GM18868 (cell line): ENCODE measurements around the gene LINC01488.

Experiments used
- ATAC-seq: cut with Tn5 transposase; IDR thresholded peaks from one replicate; pipeline ENCODE4 v1.9.1; 2021; ENCODE audit warnings: mild to moderate bottlenecking, moderate library complexity; ENCODE audit not compliant: unreplicated experiment

The LINC01488 gene

DNA sequence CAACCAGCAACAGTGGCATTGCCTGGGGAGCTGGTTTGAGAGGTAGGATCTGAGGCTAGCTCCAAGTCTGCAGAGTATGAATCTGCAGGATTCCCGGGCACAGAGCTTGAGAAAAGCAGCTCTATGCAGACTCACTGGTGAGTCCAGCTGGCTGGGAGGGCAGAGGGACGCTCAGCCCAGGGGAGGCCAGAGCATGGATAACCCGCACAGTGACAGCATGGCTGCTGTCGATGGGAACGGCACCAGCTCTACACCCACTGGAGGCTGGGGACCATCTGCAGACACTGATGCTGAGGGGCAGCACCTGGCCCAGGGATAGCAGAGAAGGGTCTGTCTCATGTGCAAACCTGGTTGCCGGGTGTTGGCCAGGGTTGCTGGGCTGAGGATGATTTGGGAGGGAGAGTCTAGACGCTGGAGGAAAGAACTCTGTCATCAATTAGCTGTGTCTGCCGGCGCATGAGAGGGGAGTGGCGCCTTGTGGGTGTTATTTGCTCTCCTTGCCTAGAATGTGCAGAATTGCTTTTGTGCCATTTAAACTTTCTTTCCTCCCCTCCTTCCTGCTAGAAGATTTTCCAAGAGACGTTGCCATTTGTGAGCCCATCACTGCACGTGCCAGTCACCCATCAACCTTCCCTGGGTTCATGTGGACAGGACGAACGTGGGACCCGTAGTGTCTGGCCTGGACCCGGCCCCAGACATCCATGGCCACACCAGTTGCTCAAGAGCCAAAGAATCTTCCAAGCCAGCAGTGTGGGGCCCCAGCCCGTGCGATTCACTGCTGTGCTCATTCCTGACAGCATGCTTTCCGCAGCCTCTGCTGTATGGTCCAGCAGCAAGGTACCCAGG, 19.1 kb upstream of the LINC01488 start:
- no peak for ATAC-seq

DNA sequence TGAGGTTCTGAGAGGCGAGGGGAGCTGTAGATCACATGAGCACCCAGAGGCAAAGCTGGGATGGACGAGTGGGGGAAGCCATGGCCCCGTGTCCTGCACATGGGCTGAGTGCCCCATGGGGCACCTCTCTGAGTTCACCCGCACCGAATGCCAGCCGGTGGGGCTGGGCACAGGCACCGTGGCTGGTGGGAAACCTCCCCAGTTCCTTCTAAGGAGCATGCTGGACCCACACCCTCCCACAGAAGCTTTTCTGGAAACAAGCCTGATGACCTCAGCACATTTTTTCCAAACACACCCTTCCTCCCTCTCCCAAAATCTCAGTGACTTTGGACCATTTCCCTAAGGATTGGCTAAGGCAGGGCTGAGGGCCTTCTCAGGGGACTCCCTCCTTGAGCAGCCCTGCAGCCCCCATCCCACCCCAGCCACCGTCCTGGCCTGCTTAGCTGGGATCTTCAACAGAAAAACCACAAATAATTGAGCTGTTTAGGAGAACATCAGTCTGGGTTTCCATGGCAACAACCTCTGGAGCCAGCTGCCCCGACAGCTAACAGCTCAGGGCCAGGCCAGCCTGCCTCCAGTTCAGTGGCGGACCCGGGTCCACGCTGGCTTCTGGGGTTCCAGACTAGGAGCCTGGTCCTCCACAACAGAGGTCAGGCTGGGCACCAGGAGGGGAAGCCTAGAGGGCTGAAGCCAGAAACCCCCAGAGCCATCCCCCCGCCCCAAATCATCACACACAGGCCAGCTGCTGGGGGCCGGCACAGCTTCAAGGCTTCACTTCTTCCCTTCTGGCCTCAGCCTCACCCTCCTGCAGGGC, 18.1 kb upstream of the LINC01488 start:
- no peak for ATAC-seq

DNA sequence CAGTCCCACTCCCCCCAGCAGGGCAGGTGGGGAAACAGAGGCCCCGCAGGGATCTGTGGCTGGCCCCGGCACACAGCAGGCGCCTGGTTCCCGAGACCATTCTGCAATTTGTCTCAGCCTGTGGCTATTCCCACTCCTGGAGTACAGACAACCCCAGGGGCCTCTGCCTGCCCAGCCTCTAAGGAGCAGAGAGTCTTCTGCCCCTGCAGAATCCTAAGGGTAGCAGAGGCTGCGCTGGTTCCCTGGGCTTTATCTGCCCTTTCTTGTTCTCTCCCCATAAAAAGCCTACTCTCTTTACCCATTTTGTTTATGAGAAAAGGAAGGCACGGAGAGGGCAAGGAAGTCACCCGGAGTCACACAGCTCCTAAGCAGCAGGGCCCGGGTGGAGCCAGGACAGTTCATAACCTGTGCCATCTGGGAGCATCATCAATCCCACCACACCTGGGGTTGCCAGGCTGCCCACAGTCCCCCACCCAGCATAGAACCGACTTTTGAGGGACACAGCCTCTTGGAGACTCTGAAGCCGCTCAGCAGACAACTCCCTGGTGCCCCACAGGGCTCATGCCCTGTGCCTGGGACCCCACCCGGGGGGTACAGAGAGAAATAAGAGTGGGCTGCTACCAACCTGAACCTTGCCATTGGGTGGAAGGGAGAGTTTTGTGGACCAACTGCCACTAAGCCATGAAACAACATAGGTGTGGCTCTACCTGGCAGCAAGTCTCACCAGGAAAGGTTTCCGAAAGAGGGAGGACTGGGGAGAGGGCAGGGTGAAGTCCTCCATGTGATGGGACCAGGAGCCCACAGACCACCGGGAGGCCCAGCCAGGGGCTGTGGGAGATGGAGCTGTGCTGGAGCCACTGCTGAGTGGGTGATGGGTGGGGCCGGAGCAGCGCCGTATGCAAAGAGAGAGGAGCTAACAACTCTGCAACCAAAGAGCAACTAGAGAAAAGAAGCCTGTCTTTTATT, 17.2 kb upstream of the LINC01488 start:
- ATAC-seq = no peak

DNA sequence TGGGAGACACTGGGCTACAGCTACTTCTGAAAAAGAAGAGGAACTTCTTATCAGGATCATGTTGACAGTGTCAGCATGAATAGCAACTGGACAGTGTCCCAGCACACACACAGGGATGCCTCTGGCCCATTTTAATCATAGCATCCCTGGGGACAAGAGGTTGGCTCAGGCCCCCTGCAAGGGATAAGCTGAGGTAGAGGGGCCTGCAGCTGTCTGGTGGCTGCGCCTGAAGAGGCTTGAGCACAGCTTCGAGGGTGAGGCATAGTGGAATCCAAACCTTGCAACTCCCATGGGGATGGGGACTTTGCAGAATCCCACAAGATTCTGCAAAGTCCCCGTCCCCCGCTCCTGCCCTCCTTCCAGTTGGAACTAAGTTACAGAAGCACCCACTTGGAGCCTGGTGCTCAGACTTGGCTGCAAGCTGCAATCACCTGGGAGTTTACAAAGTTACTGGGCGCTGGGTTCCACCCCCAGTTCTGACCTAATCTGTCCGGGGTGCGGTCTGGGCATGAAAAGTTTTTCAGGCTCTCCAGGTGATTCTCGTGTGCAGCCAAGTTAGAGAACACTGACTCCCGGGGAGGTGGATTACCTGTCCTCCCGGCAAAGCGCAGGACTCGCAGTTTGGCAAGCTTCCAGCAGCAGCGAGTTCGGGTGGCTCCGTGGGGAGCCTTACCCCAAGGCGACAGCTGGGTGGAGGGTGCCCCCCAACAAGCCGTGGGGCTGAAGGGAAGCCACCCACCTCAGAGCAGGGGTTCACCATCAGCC, 16.0 kb upstream of the LINC01488 start:
- ATAC-seq = no peak

DNA sequence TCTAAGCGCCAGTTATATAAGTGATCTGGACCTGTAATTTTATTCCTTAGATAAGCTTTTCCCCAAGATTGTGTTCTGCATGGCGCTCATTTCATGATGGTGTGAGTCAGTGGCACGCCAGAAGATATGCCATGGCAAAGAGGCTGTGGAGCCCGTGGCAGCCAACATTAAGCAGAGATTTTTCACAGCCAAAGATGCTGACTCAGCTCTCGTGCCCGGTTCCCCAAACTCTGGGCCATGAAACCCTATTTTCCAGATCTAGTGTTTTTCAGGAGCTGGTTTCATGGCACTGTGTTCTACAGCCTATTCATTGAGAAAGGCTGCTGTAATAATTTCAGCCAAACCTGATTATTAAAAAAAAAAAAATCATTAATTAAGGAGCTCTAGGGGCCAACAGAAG, 15.4 kb upstream of the LINC01488 start:
- ATAC-seq = no peak

DNA sequence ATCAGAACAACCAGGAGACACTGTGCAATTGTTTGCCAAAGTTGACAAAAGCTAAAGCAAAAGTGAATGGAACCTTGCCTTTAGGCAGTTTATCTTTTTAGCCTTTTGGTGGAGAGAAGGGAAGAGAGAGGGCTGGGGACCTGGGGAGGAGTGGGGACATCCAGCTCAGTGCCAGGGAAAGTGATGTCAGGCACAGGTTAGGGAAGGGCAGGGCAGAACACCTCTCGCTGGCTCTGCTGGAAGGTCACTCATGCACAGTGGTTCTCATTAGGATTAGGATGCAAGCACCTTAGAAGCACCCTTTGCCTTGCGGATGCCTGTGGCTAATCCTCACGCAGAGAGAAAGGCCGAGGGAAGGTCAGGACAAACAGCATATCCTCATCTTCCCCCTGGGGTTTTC, 14.3 kb upstream of the LINC01488 start:
- no peak for ATAC-seq

DNA sequence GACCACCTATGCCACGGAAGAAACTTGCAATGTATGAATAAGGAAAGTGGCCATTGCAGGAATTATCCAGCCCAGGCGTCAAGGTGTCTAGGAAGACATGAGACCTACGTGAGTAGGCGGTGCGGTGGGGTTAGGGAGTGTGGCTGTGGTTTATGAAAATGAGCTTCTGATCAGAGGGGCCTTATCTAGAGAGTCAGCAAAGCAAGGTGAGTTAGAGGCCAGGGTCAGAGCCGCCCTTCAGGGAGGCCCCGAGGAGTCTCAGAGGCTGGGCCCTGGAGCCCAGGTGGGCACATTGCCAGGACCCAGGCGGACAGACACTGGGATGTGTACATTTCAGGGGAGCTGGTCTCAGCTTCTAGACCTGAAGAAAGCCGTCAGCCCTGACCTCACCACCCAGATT, 13.8 kb upstream of the LINC01488 start:
- no peak for ATAC-seq

DNA sequence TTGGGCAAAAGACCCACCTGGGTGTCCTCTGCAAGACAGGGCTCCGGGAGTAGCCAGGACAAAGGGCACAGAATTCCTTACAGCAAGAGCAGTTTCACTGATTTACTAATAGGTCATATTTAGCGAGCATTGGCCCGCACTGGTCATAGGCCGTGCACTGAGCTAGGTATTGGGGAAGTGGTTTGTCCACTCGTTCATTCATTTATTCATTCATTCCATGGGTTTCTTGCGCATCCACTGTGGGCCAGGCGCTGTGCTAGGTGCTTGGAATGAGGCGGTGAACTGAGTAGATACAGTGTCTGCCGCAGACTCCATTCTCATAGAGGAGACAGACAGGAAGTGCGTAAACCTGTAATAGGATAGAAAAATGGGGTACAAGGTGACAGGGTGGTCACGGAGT, 13.2 kb upstream of the LINC01488 start:
- no peak for ATAC-seq

DNA sequence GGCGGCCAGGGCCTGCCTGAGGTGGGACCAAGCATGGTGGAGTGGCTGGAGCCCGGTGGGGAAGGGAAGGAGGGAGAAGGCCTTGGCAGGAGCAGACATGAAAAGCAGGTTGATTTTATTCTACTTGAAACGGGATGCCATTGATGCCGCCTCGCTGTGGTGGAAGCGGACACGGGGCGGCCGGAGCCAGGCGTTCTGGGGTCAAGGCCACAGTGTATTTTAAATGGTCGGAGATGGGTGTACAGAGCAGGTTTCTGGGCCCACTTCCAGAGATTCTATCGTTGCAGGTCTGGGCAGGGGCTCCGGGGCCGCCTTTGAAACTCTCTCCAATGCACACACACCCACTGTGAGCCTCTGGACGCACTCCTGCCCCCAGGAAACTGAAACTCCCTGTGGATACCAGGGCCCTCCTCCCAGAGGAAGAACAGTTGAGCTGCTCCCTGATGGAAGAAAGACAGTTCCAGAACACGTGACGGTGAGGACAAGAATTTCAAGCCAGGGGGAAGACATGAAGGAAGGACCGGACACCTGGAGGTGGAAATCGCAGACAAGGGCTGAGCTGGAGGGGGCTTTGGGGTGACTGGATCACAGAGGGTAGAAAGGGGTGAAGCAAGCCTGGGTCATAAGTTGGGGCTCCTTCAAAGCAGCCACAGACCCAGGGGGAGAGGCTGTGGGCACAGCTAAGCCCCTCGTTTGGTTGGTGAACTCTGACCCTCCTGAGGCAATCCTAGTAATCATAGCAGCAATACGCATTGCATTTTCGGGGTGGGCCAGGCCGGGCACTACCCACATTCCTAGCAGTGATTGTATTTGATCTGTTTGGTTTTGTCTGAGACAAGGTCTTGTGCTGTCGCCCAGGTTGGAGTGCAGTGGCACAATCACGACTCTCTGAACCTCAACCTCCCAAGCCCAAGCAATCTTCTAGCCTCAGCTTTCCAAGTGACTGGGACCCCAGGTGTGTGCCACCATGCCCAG, 12.3 kb upstream of the LINC01488 start:
- no peak for ATAC-seq

DNA sequence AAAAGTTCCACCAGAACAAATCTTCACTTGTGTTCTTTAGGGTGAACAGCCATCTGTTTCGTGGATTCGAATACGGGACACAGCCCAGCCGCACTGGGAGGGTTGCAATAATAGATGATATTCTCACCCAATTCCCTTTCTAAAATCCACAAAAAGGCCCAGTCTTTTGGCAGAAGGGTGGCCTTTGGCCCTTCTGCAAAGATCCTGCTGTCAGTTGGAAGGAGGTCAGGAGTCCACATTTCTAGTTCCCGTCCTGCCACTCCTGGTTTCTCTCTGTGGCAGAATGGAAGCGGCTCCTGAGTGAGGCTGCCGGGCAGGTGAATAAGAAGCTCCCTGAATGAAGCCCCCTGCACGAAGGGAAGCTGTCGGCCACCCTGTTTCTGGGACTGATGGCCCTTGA, 11.2 kb upstream of the LINC01488 start:
- ATAC-seq = no peak

DNA sequence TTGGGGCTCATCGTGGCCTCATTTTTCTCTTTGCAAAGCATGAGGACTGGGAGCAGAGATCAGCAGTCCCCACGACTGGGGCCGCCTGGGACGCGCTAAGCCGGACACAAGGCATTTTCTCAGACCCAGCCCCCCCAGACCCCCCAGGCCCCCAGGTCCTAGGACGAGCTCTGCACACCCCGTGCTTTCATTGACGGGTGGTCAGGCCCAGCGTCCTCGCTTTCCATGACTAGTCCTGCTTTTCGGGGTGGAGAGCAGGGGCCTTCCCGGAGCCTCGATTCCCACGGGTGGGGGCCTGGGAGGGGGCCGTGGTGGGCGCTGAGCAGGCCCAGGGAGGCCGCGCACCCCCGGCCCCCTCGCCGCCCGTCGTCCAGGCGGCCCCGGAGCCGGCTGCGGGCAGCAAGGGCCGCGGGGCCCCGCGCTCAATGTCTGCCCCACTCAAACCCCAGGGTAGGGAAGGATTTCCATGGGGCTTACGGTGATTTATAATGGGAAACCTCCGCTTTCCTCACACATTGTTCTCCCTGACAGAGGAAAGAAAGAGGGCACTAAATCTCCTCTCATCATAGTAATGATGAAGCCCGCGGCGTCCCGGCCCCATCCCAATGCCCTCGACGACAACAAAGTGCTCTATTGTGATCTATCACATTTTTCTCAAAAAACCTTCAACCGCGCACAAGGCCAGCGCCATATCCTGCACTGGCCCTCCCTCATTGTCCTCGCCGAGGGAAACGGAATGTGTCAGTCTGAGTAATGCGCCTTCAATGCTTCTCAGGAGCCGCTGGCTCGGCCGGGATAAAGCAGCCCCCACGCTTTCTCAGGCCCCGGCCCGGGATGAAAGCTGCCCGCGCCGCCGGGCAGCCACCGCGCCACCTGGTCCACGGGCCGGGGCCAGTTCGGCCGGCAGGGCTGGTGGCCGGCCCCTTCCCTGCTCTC, 10.4 kb upstream of the LINC01488 start:
- ATAC-seq = no peak

DNA sequence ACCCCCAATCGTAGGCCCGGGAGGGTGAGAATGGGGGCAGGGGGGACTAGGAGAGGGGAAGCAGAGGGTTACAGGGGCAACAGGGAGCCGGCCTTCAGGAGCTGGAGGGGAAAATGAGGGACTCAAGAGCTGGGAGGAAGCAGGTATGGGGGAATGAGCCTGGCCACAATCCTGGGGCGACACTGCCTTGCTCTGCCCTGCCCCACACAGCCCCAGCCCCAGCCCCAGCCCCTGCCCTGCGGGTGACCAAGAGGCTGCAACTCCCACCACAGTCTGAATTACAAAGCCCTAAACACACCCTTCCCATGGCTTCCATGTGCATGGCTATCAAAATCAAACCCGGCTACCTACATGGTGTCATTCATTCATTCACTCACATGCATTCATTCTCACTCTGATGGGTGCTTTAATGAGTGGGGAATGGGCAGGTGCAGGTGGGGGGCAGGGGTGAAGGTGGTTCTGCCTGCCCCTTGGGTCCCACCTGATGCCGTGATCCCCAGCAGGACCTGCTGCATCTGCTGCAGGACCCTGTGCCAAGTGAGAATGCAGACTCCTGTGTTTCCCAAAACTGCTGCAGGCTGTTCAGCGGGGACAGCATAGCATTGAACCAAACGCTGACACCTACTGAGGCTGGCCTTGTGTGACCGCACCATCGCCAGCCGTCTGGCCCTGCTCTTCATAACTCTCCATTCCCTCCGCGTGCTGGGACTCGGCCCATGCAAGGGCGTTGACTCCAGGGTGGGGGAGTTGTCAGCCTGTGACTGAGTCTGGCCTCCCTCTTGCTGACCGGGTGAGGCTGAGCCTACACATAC, 9.5 kb upstream of the LINC01488 start:
- ATAC-seq = no peak

DNA sequence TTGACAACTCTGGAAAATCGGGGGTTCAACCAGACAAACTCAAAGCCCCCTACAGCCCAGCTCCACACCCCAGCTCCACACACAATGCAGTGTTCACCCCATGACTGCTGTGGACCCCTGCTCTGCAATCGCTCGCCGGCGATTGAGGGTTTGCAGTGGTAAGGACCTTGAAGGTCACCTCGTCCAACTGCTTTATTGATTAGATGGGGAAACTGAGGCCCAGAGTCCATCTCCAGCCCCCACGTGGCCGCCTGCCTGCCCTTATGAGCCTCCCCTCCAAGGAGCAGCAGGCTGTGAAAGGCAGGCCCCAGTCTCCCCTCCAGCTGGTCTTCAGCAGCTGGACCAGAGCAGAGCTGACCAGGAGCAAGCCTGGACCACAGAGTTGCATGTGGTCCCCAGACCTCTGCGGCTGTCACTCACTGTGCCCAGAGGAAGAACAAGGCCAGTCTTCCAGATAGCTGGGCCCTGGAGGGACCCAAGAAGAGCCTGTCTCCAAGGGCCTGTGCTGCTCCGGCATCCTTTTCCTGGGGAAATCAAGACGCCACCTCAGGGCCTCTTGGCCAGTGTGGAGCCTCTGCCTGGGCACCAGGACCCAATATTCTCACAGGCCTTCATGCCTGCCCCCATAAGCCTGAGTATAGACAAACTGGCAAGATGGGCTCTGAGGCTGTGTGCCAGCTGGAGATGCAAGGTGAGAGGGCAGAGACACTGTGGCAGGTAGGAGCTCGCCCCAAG, 8.8 kb upstream of the LINC01488 start:
- no peak for ATAC-seq

DNA sequence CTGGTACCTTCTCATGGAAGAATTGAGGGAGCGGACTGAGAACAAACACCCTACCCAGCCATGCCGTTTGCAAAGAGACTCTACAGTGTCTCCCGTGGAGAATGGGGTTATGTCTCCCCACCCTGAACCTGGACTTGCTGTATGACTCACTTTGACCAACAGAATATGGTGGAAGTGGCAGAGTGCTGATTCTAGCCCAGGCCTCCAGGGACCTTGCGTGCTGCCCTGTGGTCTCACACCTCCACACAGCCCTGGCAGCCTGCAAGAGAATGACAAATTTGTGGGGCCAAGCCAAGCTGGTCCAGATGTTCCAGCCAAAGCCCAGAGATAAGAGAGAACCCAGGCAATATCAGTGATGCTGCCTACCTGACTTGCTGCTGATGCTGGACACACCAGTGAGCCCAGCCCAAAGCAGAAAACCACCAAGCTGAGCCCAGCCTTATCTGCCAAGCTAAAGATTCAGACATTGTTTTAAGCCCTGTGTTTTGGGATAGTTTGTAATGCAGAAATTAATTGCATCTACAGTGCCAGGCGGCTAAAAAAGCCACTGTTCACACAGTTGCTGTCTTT, 8.1 kb upstream of the LINC01488 start:
- ATAC-seq = no peak

DNA sequence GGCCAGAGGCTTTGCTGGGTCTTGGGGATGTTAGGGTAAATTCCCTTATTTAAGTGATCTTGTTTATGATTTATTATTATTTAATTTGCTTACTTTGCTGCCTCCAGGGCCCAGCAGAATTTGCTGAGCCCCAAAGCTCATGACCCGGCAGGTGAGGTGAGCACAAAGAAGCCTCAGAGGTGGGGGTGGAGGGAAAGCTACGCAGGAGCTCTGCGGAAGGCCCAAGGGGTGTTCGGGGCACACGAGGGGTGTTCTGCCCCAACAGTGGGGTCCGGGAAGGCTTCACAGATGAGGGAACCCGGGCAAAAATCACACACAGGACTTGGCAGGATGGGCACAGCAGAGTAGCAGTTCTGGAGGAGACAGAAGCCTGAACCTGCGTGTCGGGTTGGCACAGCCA, 6.7 kb upstream of the LINC01488 start:
- ATAC-seq = no peak

DNA sequence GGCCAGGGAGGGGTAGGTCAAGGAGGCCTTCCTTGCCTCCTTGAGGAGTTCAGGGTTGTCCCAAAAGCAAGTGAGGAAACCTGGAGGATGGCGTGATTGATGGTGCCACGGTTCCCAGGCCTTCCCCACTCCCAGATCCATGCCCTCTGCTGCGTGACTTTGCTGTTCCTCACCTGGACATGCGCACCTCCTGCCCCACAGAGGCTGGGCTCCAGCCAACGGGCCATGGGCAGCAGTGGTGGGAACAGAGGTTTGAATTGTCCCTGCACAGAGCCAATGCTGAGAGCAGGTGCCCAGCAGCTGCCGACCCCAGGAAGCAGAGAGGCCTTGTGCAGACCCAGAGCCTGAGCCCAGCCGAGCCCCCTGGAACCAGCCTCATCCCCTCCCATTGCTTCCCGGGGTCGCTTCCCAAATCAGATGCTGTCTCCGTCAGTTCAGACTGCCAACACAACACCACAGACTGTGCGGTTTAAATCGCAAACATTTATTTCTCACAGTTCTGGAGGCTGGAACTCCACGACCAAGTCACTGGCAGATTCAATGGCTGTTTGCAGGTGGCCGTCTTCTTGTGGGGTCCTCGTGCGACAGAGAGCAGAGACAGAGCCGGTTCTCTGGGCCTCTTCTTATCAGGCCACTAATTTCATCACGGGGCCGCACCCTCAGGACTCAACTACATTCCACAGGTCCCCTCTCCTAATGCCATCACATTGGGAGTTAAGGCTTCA, 6.2 kb upstream of the LINC01488 start:
- ATAC-seq = no peak
